ENCODE measurements around the gene HS3ST6. TPM values are rescaled to one million over a fixed set of nuclear protein-coding genes. Genes with fewer than 3 reads are reported as not detected.
A peak's percentile ranks its signal among the peaks of the same experiment; 100 is the strongest.

Gene HS3ST6
- total RNA-seq, 2 donors from 2014 or later = not detected

DNA sequence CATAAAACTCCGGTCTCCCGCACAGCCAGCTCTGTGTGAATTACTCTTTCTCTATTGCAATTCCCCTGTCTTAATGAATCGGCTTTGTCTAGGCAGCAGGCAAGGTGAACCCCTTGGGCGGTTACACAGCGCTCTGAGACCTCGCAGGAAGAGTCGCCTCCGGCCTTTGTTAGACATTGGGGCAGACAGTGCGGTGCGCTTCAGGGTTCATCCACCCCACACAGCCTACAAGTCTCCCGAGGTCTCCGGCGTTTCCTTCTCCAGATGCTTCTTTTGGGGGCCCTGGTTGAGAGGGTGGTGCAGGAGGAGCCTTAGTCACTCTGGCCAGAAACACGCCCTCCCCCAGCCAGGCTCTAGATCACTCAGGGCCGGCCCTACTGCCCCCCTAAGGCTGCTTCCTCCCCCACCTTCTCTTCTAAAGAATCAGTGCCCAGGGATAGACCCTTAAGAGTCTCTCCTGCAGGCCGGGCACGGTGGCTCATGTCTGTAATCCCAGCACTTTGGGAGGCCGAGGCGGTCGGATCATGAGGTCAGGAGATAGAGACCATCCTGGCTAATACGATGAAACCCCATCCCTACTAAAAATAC is 26.5 kb upstream of the HS3ST6 start:
- TF ChIP-seq, protein P1, sequence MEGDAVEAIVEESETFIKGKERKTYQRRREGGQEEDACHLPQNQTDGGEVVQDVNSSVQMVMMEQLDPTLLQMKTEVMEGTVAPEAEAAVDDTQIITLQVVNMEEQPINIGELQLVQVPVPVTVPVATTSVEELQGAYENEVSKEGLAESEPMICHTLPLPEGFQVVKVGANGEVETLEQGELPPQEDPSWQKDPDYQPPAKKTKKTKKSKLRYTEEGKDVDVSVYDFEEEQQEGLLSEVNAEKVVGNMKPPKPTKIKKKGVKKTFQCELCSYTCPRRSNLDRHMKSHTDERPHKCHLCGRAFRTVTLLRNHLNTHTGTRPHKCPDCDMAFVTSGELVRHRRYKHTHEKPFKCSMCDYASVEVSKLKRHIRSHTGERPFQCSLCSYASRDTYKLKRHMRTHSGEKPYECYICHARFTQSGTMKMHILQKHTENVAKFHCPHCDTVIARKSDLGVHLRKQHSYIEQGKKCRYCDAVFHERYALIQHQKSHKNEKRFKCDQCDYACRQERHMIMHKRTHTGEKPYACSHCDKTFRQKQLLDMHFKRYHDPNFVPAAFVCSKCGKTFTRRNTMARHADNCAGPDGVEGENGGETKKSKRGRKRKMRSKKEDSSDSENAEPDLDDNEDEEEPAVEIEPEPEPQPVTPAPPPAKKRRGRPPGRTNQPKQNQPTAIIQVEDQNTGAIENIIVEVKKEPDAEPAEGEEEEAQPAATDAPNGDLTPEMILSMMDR (IDR thresholded peaks at IDR 0.05) = no peak
- no peak for DNase-seq (ENCODE audit: low spot score)

DNA sequence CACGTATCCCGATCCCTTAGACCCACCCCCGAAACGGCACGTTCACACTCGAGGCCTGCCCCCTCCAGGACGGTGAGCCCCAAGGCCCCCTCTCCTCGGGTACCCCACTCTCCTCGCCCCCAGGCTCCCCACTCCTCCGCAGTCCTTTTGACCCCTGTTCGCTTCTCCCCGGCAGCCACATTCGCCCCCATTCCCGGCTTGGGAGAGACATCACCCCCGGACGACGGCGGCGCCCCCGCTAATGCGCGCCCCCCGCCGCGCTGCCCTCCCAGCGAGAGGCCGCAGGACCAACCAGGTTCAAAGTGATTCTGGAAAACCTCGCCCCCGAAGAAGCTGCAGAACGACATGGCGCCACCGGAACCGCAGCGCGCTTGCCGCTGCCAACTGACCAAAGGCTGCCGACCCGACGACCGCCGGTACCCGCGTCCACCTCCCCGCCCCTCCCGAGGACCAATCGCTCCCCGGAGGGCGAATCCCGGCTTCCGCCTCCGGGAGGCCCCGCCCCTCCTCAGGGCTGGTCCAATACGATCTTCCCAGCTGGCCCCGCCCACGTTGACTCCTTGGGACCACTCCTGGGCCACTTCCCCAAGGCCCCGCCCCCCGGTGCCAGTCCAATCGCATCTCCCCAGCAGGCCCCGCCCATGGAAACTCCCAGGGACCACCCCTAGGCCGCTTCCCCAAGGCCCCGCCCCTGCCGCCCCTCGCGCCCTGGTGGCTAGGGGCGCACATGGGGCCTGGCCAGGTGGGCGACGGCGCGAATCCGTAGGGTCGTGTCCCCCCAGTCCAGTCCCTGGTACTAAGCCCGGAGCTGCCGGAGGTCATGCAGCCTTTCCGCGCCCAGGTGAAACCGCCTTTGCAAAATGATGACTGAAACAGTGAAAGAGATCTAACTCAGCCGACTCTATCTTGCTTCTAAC is 24.9 kb upstream of the HS3ST6 start, which contains the start of gene MSRB1:
Gene MSRB1, minus strand, starts transcription at position 390 of the 917 bp plus-strand sequence. Its CDS starts 43 bp downstream, at position 347.
- H3K36me3 ChIP-seq = peaks cover 27% of the 10 kb centered on the region
- TF ChIP-seq, protein P1 (IDR thresholded peaks at IDR 0.05) = no peak
- peak; percentile 95 for ATAC-seq (ENCODE audit: insufficient number of reproducible peaks, low FRiP score, low read depth)
- H3K4me3 ChIP-seq = peak within 1 kb of the TSS; percentile 97
- no peaks in the 10 kb centered on the region for H3K9me3 ChIP-seq
- peaks cover 3 to 13% of the 10 kb centered on the region in 2 donors for H3K4me1 ChIP-seq (ENCODE audit: control insufficient read depth in 1 of 2, low read depth in 2 of 2)
- peak; percentile 99 for DNase-seq (ENCODE audit: low spot score)
- H3K27me3 ChIP-seq (replicated peaks; ENCODE audit: insufficient read depth) = no peaks in the 10 kb centered on the region
- peak within 1 kb of the TSS; percentile 82 to 90 for H3K27ac ChIP-seq

More for the DNA sequence above, 26.5 kb upstream of the HS3ST6 start:
- Histone ChIP-seq H3K36me3 (peaks cover 11% of the 10 kb centered on the region), H3K4me3 (no peak overlapping the region), H3K4me1 (ENCODE audit: control insufficient read depth in 1 of 2, low read depth in 2 of 2) (peaks cover 3 to 13% of the 10 kb centered on the region in 2 donors), H3K9me3 (no peaks in the 10 kb centered on the region), H3K27me3 (replicated peaks; ENCODE audit: insufficient read depth) (no peaks in the 10 kb centered on the region), H3K27ac (no peak overlapping the region)
- ATAC-seq (ENCODE audit: insufficient number of reproducible peaks, low FRiP score, low read depth) = no peak

DNA sequence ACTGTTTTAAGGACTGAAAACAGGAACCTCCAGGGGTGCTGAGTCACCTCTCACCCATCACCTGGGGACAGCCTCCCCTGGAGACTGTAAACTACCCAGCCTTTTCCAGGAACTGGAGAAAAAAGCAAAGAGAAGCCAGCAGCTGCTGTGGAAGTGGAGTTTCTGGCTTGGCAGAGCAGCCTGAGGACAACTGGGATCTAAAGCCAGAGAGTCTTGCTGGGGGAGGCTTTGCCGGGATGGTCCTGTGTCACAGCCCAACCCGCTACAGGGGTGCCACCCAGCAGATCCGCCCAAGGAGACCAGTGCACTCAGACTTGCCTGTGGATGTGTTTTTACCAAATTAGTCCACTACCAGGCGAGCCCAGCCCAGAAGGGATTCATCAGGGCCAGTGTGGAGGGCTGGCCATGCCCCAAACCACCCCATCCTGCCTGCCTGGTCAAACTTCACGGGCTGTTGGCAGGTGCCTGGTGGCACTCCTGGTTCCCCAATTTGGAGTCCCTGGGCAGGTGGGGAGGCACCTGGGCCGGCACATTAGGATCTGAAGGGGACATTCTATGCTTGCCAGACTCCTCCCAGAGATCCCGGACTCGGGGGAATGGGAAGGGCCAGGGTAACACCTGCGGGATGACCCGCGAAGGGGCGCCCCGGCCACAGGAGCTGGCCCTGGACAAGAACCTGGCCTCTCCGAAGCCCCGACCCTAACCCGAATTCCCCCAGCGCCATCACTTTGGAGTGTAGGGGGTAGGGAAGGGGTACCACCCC is 24.0 kb upstream of the HS3ST6 start:
- Histone ChIP-seq H3K27me3 (replicated peaks; ENCODE audit: insufficient read depth) (no peaks in the 10 kb centered on the region), H3K9me3 (no peaks in the 10 kb centered on the region), H3K4me1 (ENCODE audit: control insufficient read depth in 1 of 2, low read depth in 2 of 2) (peaks cover 3 to 13% of the 10 kb centered on the region in 2 donors), H3K36me3 (peaks cover 30% of the 10 kb centered on the region), H3K4me3 (peak overlapping the region; percentile 97), H3K27ac (peak overlapping the region; percentile 82 to 90)
- TF ChIP-seq, protein P1 (IDR thresholded peaks at IDR 0.05) = no peak
- ATAC-seq (ENCODE audit: insufficient number of reproducible peaks, low FRiP score, low read depth) (no peak), DNase-seq (ENCODE audit: low spot score) (no peak)

DNA sequence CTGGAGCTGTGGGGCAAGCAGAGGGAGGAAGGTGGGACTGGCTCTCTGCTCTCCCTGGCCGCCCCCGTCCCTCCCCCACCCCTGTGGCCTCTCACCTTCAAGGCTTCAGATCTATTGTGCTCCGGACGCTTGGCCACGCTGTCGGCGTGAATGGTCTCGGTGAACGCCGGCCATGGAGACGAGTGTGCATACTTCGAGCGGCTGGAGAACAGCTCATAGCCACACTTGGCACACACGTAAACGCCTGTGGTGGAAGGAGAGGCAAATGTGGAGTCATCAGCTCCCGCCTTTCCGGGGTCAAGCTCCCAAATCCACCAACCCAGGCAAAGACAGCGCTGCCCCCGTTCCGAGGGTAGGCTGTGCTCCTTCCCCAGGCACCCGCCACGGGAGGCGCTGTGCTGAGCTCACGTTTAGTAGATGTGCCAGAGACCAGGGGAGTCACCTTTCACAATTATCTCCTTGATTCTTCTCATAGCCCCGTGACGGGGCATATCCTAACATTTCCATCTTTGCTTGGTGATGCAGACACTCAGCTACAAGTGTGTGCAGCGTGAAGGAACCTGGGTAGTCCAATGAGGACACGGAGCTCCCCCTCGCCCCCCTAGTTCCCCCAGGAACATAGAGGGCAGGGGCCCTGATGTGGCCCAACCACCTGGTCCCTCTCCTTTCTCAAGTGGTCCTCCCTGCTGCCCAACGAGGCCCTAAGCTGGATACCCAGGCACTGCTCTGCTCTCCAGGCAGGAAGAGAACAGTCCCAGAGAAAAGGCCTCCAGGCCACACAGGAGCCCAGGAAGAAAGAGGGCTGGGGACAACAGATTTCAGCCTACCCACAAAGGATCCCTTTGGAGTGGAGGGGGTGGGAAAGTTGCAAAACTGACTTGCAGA is 23.2 kb upstream of the HS3ST6 start:
- ATAC-seq (ENCODE audit: insufficient number of reproducible peaks, low FRiP score, low read depth) (no peak), DNase-seq (ENCODE audit: low spot score) (no peak)
- H3K4me3 ChIP-seq = peak overlapping the region; percentile 97
- H3K4me1 ChIP-seq (ENCODE audit: control insufficient read depth in 1 of 2, low read depth in 2 of 2) = peaks cover 3 to 13% of the 10 kb centered on the region in 2 donors
- TF ChIP-seq, protein P1 (IDR thresholded peaks at IDR 0.05) = no peak
- H3K9me3 ChIP-seq = no peaks in the 10 kb centered on the region
- H3K27me3 ChIP-seq (replicated peaks; ENCODE audit: insufficient read depth) = no peaks in the 10 kb centered on the region
- H3K36me3 ChIP-seq = peaks cover 36% of the 10 kb centered on the region
- H3K27ac ChIP-seq = peak overlapping the region; percentile 2 to 90
